Sigmoid colon (tissue), 4 donors: ENCODE results near the gene FYN.

Experiments
- CTCF ChIP-seq, 4 experiments: fragments of 450-650 bp in 3 of 4; fragments of 200-600 bp in 1 of 4; IDR thresholded peaks; one replicate each; pipeline ENCODE4 v1.5.1; 2016 to 2019; ENCODE audit warnings: antibody characterized with exemption in 4 of 4, mild to moderate bottlenecking in 3 of 4, moderate library complexity in 2 of 4
- EP300 ChIP-seq, 4 donors: sonication (generic); formaldehyde crosslinking; IDR thresholded peaks; one replicate each; pipeline ENCODE4 v1.6.1; 2017; ENCODE audit warnings: antibody characterized with exemption in 4 of 4
- POLR2A ChIP-seq, 2 donors: fragments of 450-650 bp; IDR thresholded peaks; one replicate each; pipeline ENCODE4 v1.6.1; 2016; ENCODE audit warnings: antibody characterized with exemption in 2 of 2, mild to moderate bottlenecking in 2 of 2, moderate library complexity in 2 of 2
- POLR2AphosphoS5 ChIP-seq, 4 donors: sonication (generic); formaldehyde crosslinking; IDR thresholded peaks; one replicate each; pipeline ENCODE4 v1.6.1; 2017; ENCODE audit warnings: antibody characterized with exemption in 4 of 4

GRCh38 chr6:111834356-111834755 lies 38.9 kb downstream of the FYN start:
- no peak for TF ChIP-seq CTCF (IDR thresholded peaks at IDR 0.05)
- no peak for TF ChIP-seq POLR2A (IDR thresholded peaks at IDR 0.05)
- no peak for TF ChIP-seq EP300 (IDR thresholded peaks at IDR 0.05)
- no peak for TF ChIP-seq POLR2AphosphoS5 (IDR thresholded peaks at IDR 0.05)
